ENCODE data around the gene PLCXD1. TPM values are rescaled to one million over a fixed set of nuclear protein-coding genes. Genes with fewer than 3 reads are reported as not detected.

PLCXD1 gene
- total and polyA plus RNA-seq, 2 experiments from 2014 or later = 22.0 to 40.1 TPM

- no peak for DNase-seq (ENCODE audit: low spot score)
- Histone ChIP-seq H3K27ac (peak overlapping the region; percentile 68), H4K20me1 (ENCODE audit: insufficient read depth, poor library complexity, severe bottlenecking) (no peaks in the 10 kb centered on the region), H2AFZ (no peak overlapping the region), H3K27me3 (no peaks in the 10 kb centered on the region), H3K79me2 (no peaks in the 10 kb centered on the region), H3K9me3 (ENCODE audit: low read depth) (no peaks in the 10 kb centered on the region), H3K4me1 (ENCODE audit: insufficient read depth) (peaks cover 5% of the 10 kb centered on the region), H3K9me2 (replicated peaks; ENCODE audit: insufficient read depth) (no peaks in the 10 kb centered on the region), H3K4me2 (no peak overlapping the region), H3K36me3 (replicated peaks; ENCODE audit: insufficient read depth, low read depth) (no peaks in the 10 kb centered on the region), H3K4me3 (no peak overlapping the region)
- WGBS (ENCODE audit: low lambda C conversion rate, missing lambda C conversion rate) = 70% methylated on average over 11 of the region's 11 CpGs
- no peak for TF ChIP-seq EZH2phosphoT487 (IDR thresholded peaks at IDR 0.05; ENCODE audit: low read depth, severe bottlenecking, unreplicated experiment)
These were observed 67.4 kb downstream of the PLCXD1 start for GRCh38 chrX:348461-349117.

- Histone ChIP-seq H3K9me3 (ENCODE audit: low read depth) (no peaks in the 10 kb centered on the region), H3K27ac (peak overlapping the region; percentile 68), H3K79me2 (no peaks in the 10 kb centered on the region), H3K36me3 (replicated peaks; ENCODE audit: insufficient read depth, low read depth) (no peaks in the 10 kb centered on the region), H4K20me1 (ENCODE audit: insufficient read depth, poor library complexity, severe bottlenecking) (no peaks in the 10 kb centered on the region), H3K9me2 (replicated peaks; ENCODE audit: insufficient read depth) (no peaks in the 10 kb centered on the region), H3K27me3 (no peaks in the 10 kb centered on the region), H3K4me3 (no peak overlapping the region), H2AFZ (no peak overlapping the region), H3K4me1 (ENCODE audit: insufficient read depth) (peaks cover 5% of the 10 kb centered on the region), H3K4me2 (no peak overlapping the region)
- TF ChIP-seq, protein P1, sequence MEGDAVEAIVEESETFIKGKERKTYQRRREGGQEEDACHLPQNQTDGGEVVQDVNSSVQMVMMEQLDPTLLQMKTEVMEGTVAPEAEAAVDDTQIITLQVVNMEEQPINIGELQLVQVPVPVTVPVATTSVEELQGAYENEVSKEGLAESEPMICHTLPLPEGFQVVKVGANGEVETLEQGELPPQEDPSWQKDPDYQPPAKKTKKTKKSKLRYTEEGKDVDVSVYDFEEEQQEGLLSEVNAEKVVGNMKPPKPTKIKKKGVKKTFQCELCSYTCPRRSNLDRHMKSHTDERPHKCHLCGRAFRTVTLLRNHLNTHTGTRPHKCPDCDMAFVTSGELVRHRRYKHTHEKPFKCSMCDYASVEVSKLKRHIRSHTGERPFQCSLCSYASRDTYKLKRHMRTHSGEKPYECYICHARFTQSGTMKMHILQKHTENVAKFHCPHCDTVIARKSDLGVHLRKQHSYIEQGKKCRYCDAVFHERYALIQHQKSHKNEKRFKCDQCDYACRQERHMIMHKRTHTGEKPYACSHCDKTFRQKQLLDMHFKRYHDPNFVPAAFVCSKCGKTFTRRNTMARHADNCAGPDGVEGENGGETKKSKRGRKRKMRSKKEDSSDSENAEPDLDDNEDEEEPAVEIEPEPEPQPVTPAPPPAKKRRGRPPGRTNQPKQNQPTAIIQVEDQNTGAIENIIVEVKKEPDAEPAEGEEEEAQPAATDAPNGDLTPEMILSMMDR (IDR thresholded peaks at IDR 0.05; ENCODE audit: poor library complexity) = no peak
- no peak for TF ChIP-seq EZH2 (IDR thresholded peaks at IDR 0.05; ENCODE audit: borderline replicate concordance)
- no peak for DNase-seq (ENCODE audit: low spot score)
- WGBS (ENCODE audit: low lambda C conversion rate, missing lambda C conversion rate) = 92% methylated on average over 18 of the region's 18 CpGs
These were observed 68.0 kb downstream of the PLCXD1 start for GRCh38 chrX:349196-349595.

- Histone ChIP-seq H3K9me2 (replicated peaks; ENCODE audit: insufficient read depth) (no peaks in the 10 kb centered on the region), H3K36me3 (replicated peaks; ENCODE audit: insufficient read depth, low read depth) (no peaks in the 10 kb centered on the region), H3K4me1 (ENCODE audit: insufficient read depth) (peaks cover 5% of the 10 kb centered on the region), H4K20me1 (ENCODE audit: insufficient read depth, poor library complexity, severe bottlenecking) (no peaks in the 10 kb centered on the region), H3K27ac (no peak overlapping the region), H3K4me2 (no peak overlapping the region), H3K9me3 (ENCODE audit: low read depth) (no peaks in the 10 kb centered on the region), H3K79me2 (no peaks in the 10 kb centered on the region), H3K4me3 (no peak overlapping the region), H2AFZ (no peak overlapping the region), H3K27me3 (no peaks in the 10 kb centered on the region)
- TF ChIP-seq, protein P1 (IDR thresholded peaks at IDR 0.05; ENCODE audit: poor library complexity) = no peak
- no peak for TF ChIP-seq EZH2 (IDR thresholded peaks at IDR 0.05; ENCODE audit: borderline replicate concordance)
- no peak for TF ChIP-seq EZH2phosphoT487 (IDR thresholded peaks at IDR 0.05; ENCODE audit: low read depth, severe bottlenecking, unreplicated experiment)
- 91% methylated on average over 10 of the region's 10 CpGs for WGBS (ENCODE audit: low lambda C conversion rate, missing lambda C conversion rate)
- DNase-seq (ENCODE audit: low spot score) = no peak
These were observed 68.5 kb downstream of the PLCXD1 start for GRCh38 chrX:349702-350101.

GRCh38 chrX:350148-350533 is 69.0 kb downstream of the PLCXD1 start:
- Histone ChIP-seq H2AFZ (no peak overlapping the region), H3K27me3 (no peaks in the 10 kb centered on the region), H3K79me2 (no peaks in the 10 kb centered on the region), H3K36me3 (replicated peaks; ENCODE audit: insufficient read depth, low read depth) (no peaks in the 10 kb centered on the region), H3K9me3 (ENCODE audit: low read depth) (no peaks in the 10 kb centered on the region), H3K4me3 (no peak overlapping the region), H3K4me2 (no peak overlapping the region), H3K27ac (no peak overlapping the region), H3K9me2 (replicated peaks; ENCODE audit: insufficient read depth) (no peaks in the 10 kb centered on the region), H4K20me1 (ENCODE audit: insufficient read depth, poor library complexity, severe bottlenecking) (no peaks in the 10 kb centered on the region), H3K4me1 (ENCODE audit: insufficient read depth) (peaks cover 5% of the 10 kb centered on the region)
- 97% methylated on average over 19 of the region's 20 CpGs for WGBS (ENCODE audit: low lambda C conversion rate, missing lambda C conversion rate)
- DNase-seq (ENCODE audit: low spot score) = no peak
- no peak for TF ChIP-seq EZH2phosphoT487 (IDR thresholded peaks at IDR 0.05; ENCODE audit: low read depth, severe bottlenecking, unreplicated experiment)
- TF ChIP-seq EZH2 (IDR thresholded peaks at IDR 0.05; ENCODE audit: borderline replicate concordance) = no peak
- TF ChIP-seq, protein P1 (IDR thresholded peaks at IDR 0.05; ENCODE audit: poor library complexity) = no peak

All from hepatocyte (in vitro differentiated cells).